ENCODE results near the gene ZBED2.

Gene ZBED2

DNA sequence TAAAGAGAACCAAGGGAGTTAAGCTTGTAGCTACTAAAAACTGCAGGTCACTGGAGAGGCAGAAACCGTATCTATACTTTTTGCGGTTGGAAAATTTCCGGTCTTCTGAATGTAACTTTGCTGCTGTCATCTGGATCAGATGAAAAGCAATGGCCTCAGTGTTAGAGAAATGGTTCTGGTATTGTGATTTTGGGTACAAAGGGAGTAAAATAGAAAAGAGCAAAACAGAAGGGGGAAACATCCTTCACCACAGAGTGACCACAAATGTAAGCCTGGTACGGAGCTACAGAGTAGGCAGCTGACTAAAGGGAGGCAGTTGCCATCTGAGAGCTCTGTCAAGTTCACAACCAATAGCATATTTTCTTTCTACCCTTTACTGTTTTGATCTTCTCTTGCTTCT is 47.5 kb downstream of the ZBED2 start:
- Histone ChIP-seq H3K36me3 (no peaks in the 10 kb centered on the region), H3K9me3 (no peaks in the 10 kb centered on the region), H3K4me1 (ENCODE audit: control insufficient read depth in 1 of 2, insufficient read depth in 1 of 2, low read depth in 1 of 2, low read length in 1 of 2) (peaks cover 0 to 12% of the 10 kb centered on the region in 2 experiments), H3K27ac (no peak overlapping the region), H3K27me3 (no peaks in the 10 kb centered on the region), H3K4me3 (ENCODE audit: low read depth in 1 of 2, low read length in 1 of 2) (no peak overlapping the region)
- TF ChIP-seq, protein P1, sequence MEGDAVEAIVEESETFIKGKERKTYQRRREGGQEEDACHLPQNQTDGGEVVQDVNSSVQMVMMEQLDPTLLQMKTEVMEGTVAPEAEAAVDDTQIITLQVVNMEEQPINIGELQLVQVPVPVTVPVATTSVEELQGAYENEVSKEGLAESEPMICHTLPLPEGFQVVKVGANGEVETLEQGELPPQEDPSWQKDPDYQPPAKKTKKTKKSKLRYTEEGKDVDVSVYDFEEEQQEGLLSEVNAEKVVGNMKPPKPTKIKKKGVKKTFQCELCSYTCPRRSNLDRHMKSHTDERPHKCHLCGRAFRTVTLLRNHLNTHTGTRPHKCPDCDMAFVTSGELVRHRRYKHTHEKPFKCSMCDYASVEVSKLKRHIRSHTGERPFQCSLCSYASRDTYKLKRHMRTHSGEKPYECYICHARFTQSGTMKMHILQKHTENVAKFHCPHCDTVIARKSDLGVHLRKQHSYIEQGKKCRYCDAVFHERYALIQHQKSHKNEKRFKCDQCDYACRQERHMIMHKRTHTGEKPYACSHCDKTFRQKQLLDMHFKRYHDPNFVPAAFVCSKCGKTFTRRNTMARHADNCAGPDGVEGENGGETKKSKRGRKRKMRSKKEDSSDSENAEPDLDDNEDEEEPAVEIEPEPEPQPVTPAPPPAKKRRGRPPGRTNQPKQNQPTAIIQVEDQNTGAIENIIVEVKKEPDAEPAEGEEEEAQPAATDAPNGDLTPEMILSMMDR (IDR thresholded peaks at IDR 0.05), result no peak

- Histone ChIP-seq H3K9me3 (no peaks in the 10 kb centered on the region), H3K27ac (no peak overlapping the region), H3K4me1 (ENCODE audit: control insufficient read depth in 1 of 2, insufficient read depth in 1 of 2, low read depth in 1 of 2, low read length in 1 of 2) (peaks cover 5 to 27% of the 10 kb centered on the region in 2 experiments), H3K4me3 (ENCODE audit: low read depth in 1 of 2, low read length in 1 of 2) (no peak overlapping the region), H3K36me3 (no peaks in the 10 kb centered on the region), H3K27me3 (no peaks in the 10 kb centered on the region)
- TF ChIP-seq, protein P1 (IDR thresholded peaks at IDR 0.05), result no peak
Measured at GRCh38 chr3:111545349-111545748, 49.8 kb downstream of the ZBED2 start.
